Measurements from ENCODE around the gene DYRK3. TPM values are rescaled to one million over a fixed set of nuclear protein-coding genes. Genes with fewer than 3 reads are reported as not detected.

DYRK3 gene
- total and polyA plus RNA-seq, 2 donors (not counting 1 experiment from before 2014, with no cell fraction given): 10.2 to 38.5 TPM

- H3K9ac ChIP-seq (ENCODE audit: insufficient read depth, low read length): no peak overlapping the region
- peak overlapping the region; percentile 37 for H3K27ac ChIP-seq (ENCODE audit: insufficient read depth, low read length)
- no peak overlapping the region for H2AFZ ChIP-seq (ENCODE audit: low read length)
Measured at GRCh38 chr1:206588492-206588891, 46.8 kb upstream of the DYRK3 start.

GRCh38 chr1:206589206-206589605 lies 46.1 kb upstream of the DYRK3 start:
- Histone ChIP-seq H2AFZ (ENCODE audit: low read length) (no peak overlapping the region), H3K4me1 (ENCODE audit: control insufficient read depth, extremely low read depth, insufficient read depth, low read length) (peaks cover 27% of the 10 kb centered on the region), H3K36me3 (ENCODE audit: control insufficient read depth, insufficient read depth, low read length) (peaks cover 10% of the 10 kb centered on the region), H3K4me2 (ENCODE audit: extremely low read depth, insufficient read depth, low read length) (peak overlapping the region; percentile 18), H3K9me3 (ENCODE audit: control insufficient read depth, insufficient read depth, low read depth, low read length) (no peaks in the 10 kb centered on the region), H3K27ac (ENCODE audit: insufficient read depth, low read length) (peak overlapping the region; percentile 55), H3K4me3 (replicated peaks in 1 of 4; ENCODE audit: control extremely low read depth in 1 of 4, insufficient read depth in 1 of 4, low read depth in 3 of 4, low read length in 4 of 4) (no peak overlapping the region), H3K79me2 (ENCODE audit: control insufficient read depth, insufficient read depth, low read length) (no peaks in the 10 kb centered on the region), H4K20me1 (ENCODE audit: control insufficient read depth, extremely low read depth, insufficient read depth, low read length) (no peaks in the 10 kb centered on the region), H3K27me3 (ENCODE audit: control insufficient read depth, insufficient read depth, low read length) (no peaks in the 10 kb centered on the region), H3K9ac (ENCODE audit: insufficient read depth, low read length) (no peak overlapping the region)
- TF ChIP-seq CTCF (conservative IDR thresholded peaks at IDR 0.05 in 1 of 2, IDR thresholded peaks at IDR 0.05 in 1 of 2; ENCODE audit: low read depth in 1 of 2, low read length in 2 of 2) (no peak), EZH2 (IDR thresholded peaks at IDR 0.05; ENCODE audit: low read length, missing control alignments) (no peak)
- peak; percentile 96 to 98 for DNase-seq (ENCODE audit: low read depth in 2 of 2)

More at GRCh38 chr1:206588492-206588891, 46.8 kb upstream of the DYRK3 start:
- Histone ChIP-seq H3K79me2 (ENCODE audit: control insufficient read depth, insufficient read depth, low read length) (no peaks in the 10 kb centered on the region), H3K4me1 (ENCODE audit: control insufficient read depth, extremely low read depth, insufficient read depth, low read length) (peaks cover 27% of the 10 kb centered on the region), H3K4me2 (ENCODE audit: extremely low read depth, insufficient read depth, low read length) (peak overlapping the region; percentile 23), H3K36me3 (ENCODE audit: control insufficient read depth, insufficient read depth, low read length) (peaks cover 7% of the 10 kb centered on the region), H3K27me3 (ENCODE audit: control insufficient read depth, insufficient read depth, low read length) (no peaks in the 10 kb centered on the region), H3K9me3 (ENCODE audit: control insufficient read depth, insufficient read depth, low read depth, low read length) (no peaks in the 10 kb centered on the region), H3K4me3 (replicated peaks in 1 of 4; ENCODE audit: control extremely low read depth in 1 of 4, insufficient read depth in 1 of 4, low read depth in 3 of 4, low read length in 4 of 4) (no peak overlapping the region), H4K20me1 (ENCODE audit: control insufficient read depth, extremely low read depth, insufficient read depth, low read length) (no peaks in the 10 kb centered on the region)
- DNase-seq (ENCODE audit: low read depth in 2 of 2): peak in 1 of 2 donors; percentile 69
- TF ChIP-seq EZH2 (IDR thresholded peaks at IDR 0.05; ENCODE audit: low read length, missing control alignments) (no peak), CTCF (conservative IDR thresholded peaks at IDR 0.05 in 1 of 2, IDR thresholded peaks at IDR 0.05 in 1 of 2; ENCODE audit: low read depth in 1 of 2, low read length in 2 of 2) (no peak)

GRCh38 chr1:206590025-206590758 lies 45.1 kb upstream of the DYRK3 start:
- Histone ChIP-seq H3K79me2 (ENCODE audit: control insufficient read depth, insufficient read depth, low read length) (no peaks in the 10 kb centered on the region), H3K36me3 (ENCODE audit: control insufficient read depth, insufficient read depth, low read length) (peaks cover 9% of the 10 kb centered on the region), H3K4me1 (ENCODE audit: control insufficient read depth, extremely low read depth, insufficient read depth, low read length) (peaks cover 27% of the 10 kb centered on the region), H3K27ac (ENCODE audit: insufficient read depth, low read length) (peak overlapping the region; percentile 55), H4K20me1 (ENCODE audit: control insufficient read depth, extremely low read depth, insufficient read depth, low read length) (no peaks in the 10 kb centered on the region), H2AFZ (ENCODE audit: low read length) (no peak overlapping the region), H3K4me3 (replicated peaks in 1 of 4; ENCODE audit: control extremely low read depth in 1 of 4, insufficient read depth in 1 of 4, low read depth in 3 of 4, low read length in 4 of 4) (no peak overlapping the region), H3K9ac (ENCODE audit: insufficient read depth, low read length) (no peak overlapping the region), H3K4me2 (ENCODE audit: extremely low read depth, insufficient read depth, low read length) (peak overlapping the region; percentile 47), H3K9me3 (ENCODE audit: control insufficient read depth, insufficient read depth, low read depth, low read length) (no peaks in the 10 kb centered on the region), H3K27me3 (ENCODE audit: control insufficient read depth, insufficient read depth, low read length) (no peaks in the 10 kb centered on the region)
- no peak for TF ChIP-seq EZH2 (IDR thresholded peaks at IDR 0.05; ENCODE audit: low read length, missing control alignments)
- TF ChIP-seq CTCF (conservative IDR thresholded peaks at IDR 0.05 in 1 of 2, IDR thresholded peaks at IDR 0.05 in 1 of 2; ENCODE audit: low read depth in 1 of 2, low read length in 2 of 2): peak; percentile 11 to 28
- peak; percentile 61 to 85 for DNase-seq (ENCODE audit: low read depth in 2 of 2)
